RWPE2 (cell line): ENCODE data around the gene CTSZ.

ENCODE experiments used
- ATAC-seq: fragments of 200-7000 bp; cut with Tn5 transposase; 3 replicates; pipeline ENCODE4 v1.9.1; 2021; ENCODE audit warnings: low read depth
- DNase-seq: peaks from one replicate; pipeline ENCODE4 v3.0.0-alpha.2; 2020; ENCODE audit warnings: low spot score
- H3K27ac ChIP-seq: fragments of 450-650 bp; 2 replicates; pipeline ENCODE4 v1.5.1; 2017; ENCODE audit warnings: mild to moderate bottlenecking; ENCODE audit not compliant: poor library complexity, severe bottlenecking
- H3K27me3 ChIP-seq: fragments of 250-450 bp; sonication (Bioruptor Pico); 2 replicates; pipeline ENCODE4 v1.5.1; 2021; ENCODE audit warnings: mild to moderate bottlenecking, moderate library complexity; ENCODE audit not compliant: insufficient read depth, poor library complexity, severe bottlenecking
- H3K36me3 ChIP-seq: fragments of 250-450 bp; sonication (Bioruptor Pico); 2 replicates; pipeline ENCODE4 v1.5.1; 2020; ENCODE audit warnings: low read depth, mild to moderate bottlenecking, moderate library complexity
- H3K4me1 ChIP-seq: fragments of 250-450 bp; sonication (Bioruptor Pico); 2 replicates; pipeline ENCODE4 v1.5.1; 2021; ENCODE audit warnings: mild to moderate bottlenecking, moderate library complexity; ENCODE audit not compliant: insufficient read depth, poor library complexity, severe bottlenecking
- H3K4me3 ChIP-seq: fragments of 250-450 bp; sonication (Bioruptor Pico); 2 replicates; pipeline ENCODE4 v1.5.1; 2021; ENCODE audit warnings: mild to moderate bottlenecking, moderate library complexity; ENCODE audit not compliant: severe bottlenecking
- H3K9me3 ChIP-seq: fragments of 250-450 bp; sonication (Bioruptor Pico); 2 replicates; pipeline ENCODE4 v1.5.1; 2021; ENCODE audit warnings: mild to moderate bottlenecking, moderate library complexity; ENCODE audit not compliant: severe bottlenecking
- TF ChIP-seq, protein P1 (sequence below): fragments of 450-650 bp; IDR thresholded peaks from one replicate; pipeline ENCODE4 v1.5.1; 2017; ENCODE audit warnings: mild to moderate bottlenecking, moderate library complexity; ENCODE audit not compliant: poor library complexity, severe bottlenecking

CTSZ gene

DNA sequence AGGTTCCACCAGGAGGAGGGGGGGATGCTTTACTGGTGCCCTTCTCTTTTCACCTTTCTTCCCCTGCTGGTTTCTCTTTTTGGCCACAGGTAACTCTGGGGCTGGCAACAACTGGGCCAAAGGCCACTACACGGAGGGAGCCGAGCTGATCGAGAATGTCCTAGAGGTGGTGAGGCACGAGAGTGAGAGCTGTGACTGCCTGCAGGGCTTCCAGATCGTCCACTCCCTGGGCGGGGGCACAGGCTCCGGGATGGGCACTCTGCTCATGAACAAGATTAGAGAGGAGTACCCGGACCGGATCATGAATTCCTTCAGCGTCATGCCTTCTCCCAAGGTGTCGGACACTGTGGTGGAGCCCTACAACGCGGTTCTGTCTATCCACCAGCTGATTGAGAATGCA lies 16.6 kb upstream of the CTSZ start:
- H3K4me1 ChIP-seq, result peaks cover 18% of the 10 kb centered on the region
- H3K4me3 ChIP-seq, result no peak overlapping the region
- ATAC-seq, result no peak
- H3K27ac ChIP-seq, result no peak overlapping the region
- H3K9me3 ChIP-seq, result no peaks in the 10 kb centered on the region
- peak; percentile 76 for DNase-seq
- no peaks in the 10 kb centered on the region for H3K27me3 ChIP-seq
- TF ChIP-seq, protein P1, sequence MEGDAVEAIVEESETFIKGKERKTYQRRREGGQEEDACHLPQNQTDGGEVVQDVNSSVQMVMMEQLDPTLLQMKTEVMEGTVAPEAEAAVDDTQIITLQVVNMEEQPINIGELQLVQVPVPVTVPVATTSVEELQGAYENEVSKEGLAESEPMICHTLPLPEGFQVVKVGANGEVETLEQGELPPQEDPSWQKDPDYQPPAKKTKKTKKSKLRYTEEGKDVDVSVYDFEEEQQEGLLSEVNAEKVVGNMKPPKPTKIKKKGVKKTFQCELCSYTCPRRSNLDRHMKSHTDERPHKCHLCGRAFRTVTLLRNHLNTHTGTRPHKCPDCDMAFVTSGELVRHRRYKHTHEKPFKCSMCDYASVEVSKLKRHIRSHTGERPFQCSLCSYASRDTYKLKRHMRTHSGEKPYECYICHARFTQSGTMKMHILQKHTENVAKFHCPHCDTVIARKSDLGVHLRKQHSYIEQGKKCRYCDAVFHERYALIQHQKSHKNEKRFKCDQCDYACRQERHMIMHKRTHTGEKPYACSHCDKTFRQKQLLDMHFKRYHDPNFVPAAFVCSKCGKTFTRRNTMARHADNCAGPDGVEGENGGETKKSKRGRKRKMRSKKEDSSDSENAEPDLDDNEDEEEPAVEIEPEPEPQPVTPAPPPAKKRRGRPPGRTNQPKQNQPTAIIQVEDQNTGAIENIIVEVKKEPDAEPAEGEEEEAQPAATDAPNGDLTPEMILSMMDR, result no peak
- peaks cover 52% of the 10 kb centered on the region for H3K36me3 ChIP-seq

- Histone ChIP-seq H3K4me1 (peaks cover 12% of the 10 kb centered on the region), H3K27ac (no peak overlapping the region), H3K9me3 (no peaks in the 10 kb centered on the region), H3K36me3 (peaks cover 43% of the 10 kb centered on the region), H3K4me3 (no peak overlapping the region), H3K27me3 (no peaks in the 10 kb centered on the region)
- ATAC-seq (no peak), DNase-seq (peak; percentile 79)
- TF ChIP-seq, protein P1, result no peak
Observed at GRCh38 chr20:59022754-59023153, 15.7 kb upstream of the CTSZ start.

DNA sequence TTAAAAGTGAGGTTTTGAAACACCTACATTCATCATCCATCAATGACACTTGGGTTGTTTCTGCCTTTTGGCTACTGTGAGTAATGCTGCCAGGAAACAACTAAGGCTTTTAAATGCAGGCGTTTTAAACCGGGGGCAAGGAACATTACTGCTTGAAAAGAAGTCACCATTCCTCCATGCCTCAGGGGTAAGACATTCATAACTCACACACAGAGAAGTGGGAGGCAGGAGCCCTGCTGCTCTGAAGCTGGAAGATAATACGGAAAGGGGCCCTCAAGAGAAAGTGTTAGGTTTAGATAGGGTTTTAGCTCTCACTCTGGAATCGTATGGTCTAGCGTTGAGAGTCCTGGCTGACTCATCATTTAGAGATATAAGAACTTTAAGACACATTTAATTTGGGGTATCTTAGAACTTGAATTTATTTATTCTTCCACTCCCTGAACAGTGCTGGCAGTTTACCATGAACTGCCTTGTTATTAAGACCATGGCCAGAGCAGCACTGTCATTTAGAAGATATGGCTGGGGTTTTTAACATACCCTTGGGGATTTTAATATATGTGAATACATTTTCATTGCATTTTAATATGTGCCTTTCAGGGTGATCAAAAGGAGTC lies 14.0 kb upstream of the CTSZ start:
- peak; percentile 84 for ATAC-seq
- Histone ChIP-seq H3K36me3 (peaks cover 26% of the 10 kb centered on the region), H3K4me1 (peaks cover 21% of the 10 kb centered on the region), H3K27me3 (no peaks in the 10 kb centered on the region), H3K27ac (peak overlapping the region; percentile 61), H3K9me3 (no peaks in the 10 kb centered on the region), H3K4me3 (no peak overlapping the region)
- DNase-seq, result peak; percentile 64
- TF ChIP-seq, protein P1, result no peak

DNA sequence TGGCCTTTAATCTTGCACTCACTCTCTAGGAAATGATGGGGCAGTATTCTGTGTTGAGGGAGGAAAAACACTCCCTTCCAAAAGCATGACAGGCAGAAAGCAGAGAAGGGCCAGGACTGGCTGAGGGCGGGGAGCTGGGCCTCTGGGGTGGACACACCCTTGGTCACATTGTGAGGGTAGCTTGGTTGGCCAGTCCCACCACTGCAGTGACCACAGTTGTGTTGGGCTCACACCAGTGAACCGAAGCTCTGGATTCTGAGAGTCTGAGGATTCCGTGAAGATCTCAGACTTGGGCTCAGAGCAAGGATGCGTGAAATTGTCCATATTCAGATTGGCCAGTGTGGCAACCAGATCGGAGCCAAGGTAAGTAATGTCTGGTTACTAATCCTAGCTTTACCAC lies 12.2 kb upstream of the CTSZ start, which contains the start of gene TUBB1:
TUBB1 (plus strand) TSS at position 213 of the 400 bp plus-strand sequence; CDS start at position 307, 94 bp downstream.
- H3K27ac ChIP-seq, result no peak within 1 kb of the TSS
- TF ChIP-seq, protein P1, result no peak
- H3K9me3 ChIP-seq, result no peaks in the 10 kb centered on the region
- ATAC-seq (no peak), DNase-seq (peak; percentile 76)
- peaks cover 21% of the 10 kb centered on the region for H3K4me1 ChIP-seq
- H3K4me3 ChIP-seq, result no peak within 1 kb of the TSS
- H3K36me3 ChIP-seq, result peaks cover 8% of the 10 kb centered on the region
- no peaks in the 10 kb centered on the region for H3K27me3 ChIP-seq

- no peaks in the 10 kb centered on the region for H3K9me3 ChIP-seq
- ATAC-seq, result no peak
- TF ChIP-seq, protein P1, result no peak
- no peak overlapping the region for H3K27ac ChIP-seq
- no peak overlapping the region for H3K4me3 ChIP-seq
- no peaks in the 10 kb centered on the region for H3K27me3 ChIP-seq
- peaks cover 21% of the 10 kb centered on the region for H3K4me1 ChIP-seq
- peak; percentile 80 for DNase-seq
- peaks cover 5% of the 10 kb centered on the region; the same call in 1 of the 2 replicates for H3K36me3 ChIP-seq
Observed at GRCh38 chr20:59018817-59019216, 11.8 kb upstream of the CTSZ start.
